ENCODE data around the gene PELI2. TPM values are rescaled to one million over a fixed set of nuclear protein-coding genes. Genes with fewer than 3 reads are reported as not detected.

The PELI2 gene
- total RNA-seq, 1 donor from 2014 or later, result 9.1 TPM

DNA sequence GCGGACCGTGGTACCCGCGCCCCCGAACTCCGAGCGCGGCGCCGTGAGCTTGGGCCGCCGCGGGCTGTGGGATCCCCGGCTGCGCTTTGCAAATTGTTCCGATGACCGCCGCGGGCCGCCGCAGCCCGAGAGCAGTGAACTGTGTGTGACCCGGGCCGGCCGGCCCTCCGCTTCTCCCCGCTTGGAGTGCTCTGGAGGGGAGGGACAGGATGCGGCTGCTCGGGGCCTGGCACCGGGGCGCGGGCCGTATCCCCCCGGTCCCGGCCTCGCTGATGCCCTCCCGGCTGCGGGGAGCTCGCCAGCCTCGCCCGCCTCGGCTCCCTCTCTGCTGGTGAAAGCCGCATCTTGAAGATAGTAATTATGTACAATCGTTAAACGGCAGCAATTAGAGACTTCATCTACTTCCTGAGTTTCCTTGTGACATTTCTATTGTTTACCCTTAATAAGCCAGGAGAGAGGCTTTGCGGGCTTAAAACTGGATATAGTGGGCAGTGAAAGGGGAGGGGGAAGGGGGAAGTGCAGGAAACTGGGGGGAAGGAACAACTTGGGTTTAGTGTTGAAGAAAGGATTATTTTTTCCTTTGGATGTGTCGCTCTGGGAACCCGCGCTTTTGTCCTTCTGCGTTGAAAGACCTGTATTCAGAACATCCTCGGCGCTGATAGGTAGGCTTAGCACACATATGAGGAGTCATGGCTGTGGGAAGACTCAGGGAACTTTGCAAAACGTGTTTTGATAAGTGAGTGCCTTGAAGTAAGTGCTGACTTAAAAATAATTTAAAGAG, 1.2 kb downstream of the PELI2 start:
- DNase-seq (ENCODE audit: low spot score), result peak; percentile 62

DNA sequence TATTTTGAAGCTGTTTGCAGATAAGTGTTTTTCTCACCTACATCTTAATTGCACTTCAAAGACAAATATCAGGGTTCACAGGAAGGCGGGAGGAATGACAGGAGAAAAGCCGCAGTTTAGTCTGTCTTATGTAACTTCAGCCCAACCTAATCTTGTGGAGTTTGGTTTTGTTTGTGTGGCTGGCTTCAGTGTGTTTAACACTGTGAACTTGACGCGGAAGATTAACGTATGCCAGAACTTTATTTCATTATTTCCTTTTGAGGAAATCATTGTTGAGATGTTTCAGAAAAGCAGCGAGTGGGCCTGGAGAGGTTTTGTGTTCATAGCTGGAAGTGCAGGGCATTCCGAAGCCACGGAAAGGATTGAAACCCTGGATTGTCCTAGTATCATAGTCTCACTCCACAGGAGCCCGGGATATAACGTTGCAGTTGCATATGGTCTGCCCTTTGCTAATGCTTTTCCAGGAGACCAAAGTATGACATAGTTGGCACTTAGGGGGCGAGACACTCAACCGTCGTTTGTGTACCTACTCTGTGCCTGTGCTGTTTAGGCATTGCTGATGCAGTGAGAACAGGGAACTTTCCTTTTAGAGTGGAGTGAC, 2.0 kb downstream of the PELI2 start:
- peak; percentile 64 for DNase-seq (ENCODE audit: low spot score)

DNA sequence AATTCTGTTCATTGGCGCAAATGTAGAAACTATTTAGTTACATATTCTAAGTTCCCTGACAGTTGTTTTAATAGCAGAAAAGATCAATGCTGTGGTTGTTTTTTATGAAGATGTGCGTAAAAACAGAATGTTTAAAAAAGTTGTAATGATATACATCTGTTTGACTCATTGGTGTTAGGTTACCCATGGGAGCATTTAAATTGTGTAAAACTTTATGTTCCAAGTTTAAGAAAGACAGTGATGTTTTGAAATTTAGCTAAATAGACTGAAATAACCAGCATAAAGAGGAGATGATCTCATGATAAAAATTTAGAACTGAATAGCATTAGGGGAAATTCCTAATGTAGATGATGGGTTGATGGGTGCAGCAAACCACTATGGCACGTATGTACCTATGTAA, 3.6 kb downstream of the PELI2 start:
- DNase-seq (ENCODE audit: low spot score), result no peak

DNA sequence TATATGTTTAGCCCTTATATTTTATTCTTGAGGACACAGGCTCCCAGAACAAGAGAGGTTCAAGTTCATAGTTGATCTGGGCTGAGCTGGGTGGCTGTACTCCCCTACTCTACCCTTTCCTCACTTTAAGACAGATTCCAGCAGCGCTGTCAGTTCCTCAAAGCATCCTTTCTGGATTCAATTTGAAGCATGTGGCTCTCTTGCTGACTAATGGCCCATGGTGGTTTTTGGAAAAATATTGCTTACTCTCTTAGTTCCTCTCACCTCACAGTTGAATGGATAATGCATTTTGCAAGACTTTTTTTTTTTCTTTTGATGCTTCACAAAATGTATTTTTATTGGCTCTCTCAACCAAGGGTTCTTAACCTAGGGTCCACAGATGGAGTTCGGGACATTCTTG, 4.1 kb downstream of the PELI2 start:
- no peak for DNase-seq (ENCODE audit: low spot score)

DNA sequence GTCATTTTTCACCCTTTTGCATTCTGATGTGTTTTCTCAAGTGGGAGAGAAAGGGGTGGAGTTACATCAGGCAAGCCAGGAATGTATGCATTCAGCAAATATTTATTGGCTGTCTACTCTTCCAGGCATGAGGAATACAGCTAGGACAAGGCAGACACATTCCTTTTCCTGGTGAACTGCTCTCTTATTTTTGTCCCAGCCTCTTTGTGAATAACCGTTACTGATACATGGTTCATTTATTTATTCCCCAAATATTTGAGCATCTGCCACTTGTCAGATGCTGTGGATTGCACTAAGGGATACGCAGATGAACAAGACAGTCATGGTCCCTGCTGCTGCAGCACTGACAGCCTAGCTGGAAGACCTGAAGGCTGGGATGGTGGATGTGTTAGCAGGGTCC, 6.1 kb downstream of the PELI2 start:
- DNase-seq (ENCODE audit: low spot score), result no peak

DNA sequence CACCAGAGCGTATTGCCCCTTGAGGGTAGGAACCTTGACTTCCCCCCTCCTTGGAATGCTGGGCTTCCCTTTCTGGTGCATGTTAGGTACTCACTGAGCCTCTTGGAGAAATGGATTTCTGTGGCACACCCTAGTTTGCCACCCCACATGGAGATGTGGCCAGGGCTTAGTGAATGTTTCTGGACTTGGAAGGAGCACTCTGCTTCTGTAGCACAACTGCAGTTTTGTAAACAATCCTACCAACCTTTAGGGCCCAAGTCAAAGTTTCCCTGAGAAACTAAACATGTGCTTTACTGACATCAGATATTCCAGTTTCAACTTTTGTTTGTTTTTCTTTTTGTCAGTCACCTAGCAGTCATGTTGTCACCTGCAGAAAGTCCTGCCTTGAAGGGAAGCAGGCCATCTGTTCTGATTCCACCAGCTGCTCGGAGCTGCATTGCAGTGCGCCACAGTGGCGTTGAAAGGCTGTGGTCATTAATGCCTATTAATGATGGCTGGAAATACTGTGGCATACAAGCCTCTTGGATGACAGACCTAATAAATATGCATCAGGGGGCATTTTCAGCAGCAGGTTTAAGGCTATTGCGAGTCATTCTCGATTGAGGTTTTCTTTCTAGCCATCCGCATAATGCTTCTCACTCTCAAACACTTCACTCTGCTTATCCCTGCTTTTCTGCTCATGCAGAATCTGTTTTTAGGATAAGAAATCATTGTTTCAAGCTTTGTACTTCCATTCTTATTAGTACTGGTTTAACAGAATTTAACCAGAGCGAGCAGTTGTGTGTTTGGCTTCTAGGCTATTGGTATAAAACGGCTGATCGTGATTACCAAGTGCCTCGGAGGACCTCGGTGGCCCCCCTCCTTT, 7.8 kb downstream of the PELI2 start:
- no peak for DNase-seq (ENCODE audit: low spot score)

DNA sequence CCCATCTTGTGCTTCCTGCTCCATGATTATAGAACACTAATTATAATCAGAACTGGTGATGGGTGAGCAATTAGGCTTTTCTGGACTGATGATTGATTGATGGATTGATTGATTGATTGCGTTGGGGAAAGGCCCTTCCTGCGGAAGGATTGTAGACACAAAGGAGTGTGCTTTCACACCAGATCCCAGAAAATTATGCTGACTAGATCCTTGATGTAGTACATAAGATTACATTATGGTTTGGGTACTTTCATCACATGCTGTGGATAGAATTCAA, 8.4 kb downstream of the PELI2 start:
- DNase-seq (ENCODE audit: low spot score), result no peak

DNA sequence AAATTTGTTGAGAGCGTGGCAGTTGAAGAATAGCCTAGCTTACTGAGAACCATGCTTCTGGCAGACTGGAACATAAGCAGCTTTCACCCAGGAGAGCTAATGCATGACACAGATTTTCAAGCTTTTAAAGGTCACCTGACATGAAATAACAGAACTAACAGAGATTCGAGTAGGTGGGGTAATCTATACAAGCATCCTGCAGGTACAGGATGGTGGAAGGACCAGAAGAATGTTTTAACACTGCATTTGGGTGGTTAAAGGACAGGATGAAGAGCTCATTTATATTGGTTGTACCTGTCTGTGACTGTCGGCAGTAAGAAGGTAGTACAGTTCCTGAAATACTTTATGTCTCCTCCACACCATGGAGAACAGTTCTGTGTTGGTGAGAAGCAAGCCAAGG, 8.9 kb downstream of the PELI2 start:
- no peak for DNase-seq (ENCODE audit: low spot score)

DNA sequence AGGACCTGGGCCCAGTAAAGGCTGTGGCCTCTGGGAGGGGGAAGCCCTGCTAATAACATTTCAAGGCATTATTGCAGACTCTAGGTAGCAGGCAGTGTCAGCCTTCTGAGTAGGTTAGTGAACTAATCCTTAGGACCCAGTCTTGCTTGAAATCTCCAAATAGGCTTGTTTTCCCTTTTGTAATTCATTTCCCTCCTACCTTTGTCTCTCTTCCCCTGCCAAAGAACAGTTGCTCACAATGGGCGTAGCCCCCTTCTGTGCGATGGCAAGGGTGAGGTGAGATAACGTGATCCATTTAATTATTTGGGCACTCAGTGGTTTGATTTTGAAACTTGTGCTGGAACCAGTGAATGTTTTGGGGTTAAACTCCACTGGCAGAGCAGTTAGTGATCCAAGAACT, 10.9 kb downstream of the PELI2 start:
- DNase-seq (ENCODE audit: low spot score), result no peak

DNA sequence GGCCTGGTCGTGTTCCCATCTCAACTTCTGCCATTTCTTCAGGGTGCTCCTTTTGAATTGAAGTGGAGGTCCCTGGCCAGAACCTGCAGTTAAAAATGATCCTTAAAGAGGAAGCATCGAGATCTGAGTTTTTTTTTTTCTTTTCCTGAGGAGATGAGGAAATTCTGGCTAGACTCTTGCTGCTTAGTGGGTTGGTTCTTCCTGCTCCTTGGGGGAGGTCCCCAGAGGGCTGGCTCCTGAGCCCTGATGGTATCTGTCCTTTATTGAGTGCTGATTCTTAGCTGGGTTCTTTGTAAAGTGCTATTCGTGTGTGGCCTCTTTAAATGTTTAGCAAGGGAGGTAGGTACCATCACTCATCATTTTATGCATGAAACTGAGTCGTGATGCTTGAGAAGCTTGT, 11.7 kb downstream of the PELI2 start:
- DNase-seq (ENCODE audit: low spot score), result no peak

DNA sequence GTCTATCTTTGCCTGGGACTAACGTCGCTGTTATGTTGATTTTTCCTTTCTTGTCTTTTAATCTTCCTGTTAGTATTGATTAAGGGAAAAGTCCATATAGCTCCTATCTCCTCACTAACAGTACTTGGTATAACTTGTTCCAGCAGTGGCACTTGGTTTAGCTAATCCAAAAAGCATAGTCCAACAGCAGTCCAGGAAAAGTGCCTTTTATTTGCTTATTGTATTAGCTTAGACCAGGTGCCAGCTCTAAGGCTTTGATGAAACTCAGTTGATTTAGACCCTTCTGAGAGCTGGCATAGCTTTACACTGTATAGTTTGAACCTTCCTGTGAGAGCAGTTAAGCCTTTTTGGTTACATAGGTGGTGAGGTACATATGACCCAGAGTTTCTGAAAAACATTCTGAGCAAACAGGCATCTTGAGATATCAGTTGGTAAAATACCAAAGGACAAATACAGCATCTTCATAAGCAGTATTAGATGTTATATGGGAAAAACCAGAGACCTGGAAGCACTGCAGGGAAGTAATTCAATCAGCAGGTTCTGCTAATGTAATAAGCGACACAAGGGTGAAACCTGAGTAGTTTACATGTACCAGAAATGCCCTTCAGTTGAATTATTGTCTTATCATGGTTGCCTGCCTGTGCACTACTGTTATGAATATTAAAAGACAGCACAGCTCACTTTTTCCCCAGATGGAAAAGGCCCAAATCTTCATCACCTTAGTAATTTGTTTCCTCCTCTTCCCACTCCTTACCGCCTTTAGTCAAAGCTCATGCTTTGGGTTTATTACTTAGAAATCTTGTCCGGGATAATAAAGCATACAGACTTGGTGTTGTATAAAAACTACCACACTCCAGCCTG, 13.0 kb downstream of the PELI2 start:
- no peak for DNase-seq (ENCODE audit: low spot score)

DNA sequence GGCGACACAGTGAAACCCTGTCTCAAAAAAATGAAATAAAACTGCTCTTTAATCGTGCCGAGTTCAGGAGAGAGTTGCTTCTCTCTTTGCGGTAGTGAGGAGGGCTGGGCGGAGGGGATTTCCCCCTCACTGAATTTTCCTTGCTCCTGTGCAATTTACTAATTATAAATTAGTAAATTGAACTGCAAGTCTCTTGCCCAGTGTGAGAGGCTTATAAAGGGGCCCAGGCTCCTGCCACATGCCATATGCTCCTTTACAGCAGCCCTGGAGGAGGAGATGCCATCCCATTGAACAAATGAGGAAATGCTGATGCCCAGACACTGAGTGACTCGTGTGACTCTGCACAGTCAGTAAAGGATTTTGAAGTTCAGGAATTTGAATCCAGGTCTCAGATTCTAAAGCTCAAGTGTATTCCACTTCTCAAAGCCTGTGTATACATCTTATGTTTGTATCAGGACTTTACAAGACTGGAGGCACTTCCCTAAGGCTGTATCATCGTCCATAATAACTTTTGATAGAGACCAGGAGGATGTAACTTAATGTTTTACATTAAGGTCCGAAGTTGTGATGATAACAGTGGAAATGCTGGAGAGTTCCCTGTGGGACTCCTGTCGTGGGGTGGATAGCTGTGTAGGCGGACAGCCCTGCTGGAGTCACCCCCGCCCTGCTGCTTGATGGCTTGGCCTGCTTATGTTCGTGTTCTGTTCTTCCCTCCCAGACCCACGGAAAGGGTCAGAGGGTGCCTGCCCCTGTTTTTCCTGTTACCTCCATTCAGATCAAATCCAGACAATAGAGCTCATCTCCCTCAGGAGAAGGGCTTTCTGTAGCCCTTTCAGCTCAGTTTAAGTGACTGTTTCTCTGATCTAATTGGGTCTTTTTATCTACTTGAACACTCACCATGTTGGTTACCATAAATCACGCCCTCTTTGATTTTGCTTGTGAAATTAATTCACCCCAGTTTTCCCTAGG, 13.9 kb downstream of the PELI2 start:
- DNase-seq (ENCODE audit: low spot score), result no peak

DNA sequence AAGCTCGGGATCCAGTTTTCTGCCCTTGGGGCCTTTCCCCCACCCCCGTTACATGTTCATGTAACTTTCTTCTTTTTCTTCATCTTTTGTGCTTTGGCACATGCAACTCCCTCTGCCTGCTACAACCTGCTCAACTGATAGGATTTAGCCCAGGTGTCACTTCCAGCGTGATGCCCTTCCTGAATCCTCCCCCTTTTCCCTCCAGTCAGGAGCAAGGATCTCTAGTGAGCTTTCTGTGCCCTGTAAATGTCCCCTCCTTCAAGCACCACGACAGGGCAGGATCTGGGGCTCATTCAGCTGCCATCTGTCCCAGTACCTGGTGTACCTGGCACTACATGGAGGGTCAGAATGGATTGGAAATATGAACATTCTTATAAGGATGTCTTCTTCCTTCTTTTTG, 15.3 kb downstream of the PELI2 start:
- no peak for DNase-seq (ENCODE audit: low spot score)

DNA sequence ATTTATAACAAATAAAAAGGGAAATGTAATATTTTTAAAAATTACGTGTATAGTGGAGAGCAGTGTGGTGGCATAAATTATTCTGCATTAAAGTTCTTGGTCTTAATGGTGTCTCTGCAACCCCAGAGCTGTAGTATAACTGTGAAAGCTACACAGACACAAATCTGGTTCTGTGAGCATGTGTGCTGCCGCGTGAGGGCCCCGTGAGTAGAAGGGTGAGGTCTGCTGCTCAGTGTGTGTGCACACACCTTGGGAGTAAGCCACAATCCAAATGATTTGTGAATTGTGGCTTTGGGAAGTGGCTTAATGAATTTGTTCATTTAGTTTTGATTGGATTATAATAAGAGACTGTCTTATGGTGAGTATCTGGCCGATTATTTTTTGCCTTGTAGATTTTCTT, 16.8 kb downstream of the PELI2 start:
- DNase-seq (ENCODE audit: low spot score), result no peak

DNA sequence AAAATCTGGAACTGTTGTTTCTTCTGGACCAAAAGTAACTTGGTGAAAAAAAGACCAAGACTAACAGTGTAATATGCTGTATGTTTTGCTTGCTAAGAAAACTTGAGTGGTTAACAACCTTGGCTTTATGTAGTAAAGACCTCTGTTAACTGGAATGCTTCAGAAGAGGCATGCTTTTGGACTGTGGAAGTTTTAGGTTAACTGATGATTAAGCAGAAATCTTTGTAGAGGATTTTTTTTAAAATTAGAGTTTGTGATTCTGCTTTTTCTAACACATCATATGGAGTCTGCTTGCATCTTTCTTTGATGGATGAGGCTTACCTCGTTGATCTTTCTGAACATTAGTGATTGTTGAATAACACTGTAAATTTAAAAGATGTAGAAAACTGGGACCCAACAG, 17.5 kb downstream of the PELI2 start:
- no peak for DNase-seq (ENCODE audit: low spot score)

DNA sequence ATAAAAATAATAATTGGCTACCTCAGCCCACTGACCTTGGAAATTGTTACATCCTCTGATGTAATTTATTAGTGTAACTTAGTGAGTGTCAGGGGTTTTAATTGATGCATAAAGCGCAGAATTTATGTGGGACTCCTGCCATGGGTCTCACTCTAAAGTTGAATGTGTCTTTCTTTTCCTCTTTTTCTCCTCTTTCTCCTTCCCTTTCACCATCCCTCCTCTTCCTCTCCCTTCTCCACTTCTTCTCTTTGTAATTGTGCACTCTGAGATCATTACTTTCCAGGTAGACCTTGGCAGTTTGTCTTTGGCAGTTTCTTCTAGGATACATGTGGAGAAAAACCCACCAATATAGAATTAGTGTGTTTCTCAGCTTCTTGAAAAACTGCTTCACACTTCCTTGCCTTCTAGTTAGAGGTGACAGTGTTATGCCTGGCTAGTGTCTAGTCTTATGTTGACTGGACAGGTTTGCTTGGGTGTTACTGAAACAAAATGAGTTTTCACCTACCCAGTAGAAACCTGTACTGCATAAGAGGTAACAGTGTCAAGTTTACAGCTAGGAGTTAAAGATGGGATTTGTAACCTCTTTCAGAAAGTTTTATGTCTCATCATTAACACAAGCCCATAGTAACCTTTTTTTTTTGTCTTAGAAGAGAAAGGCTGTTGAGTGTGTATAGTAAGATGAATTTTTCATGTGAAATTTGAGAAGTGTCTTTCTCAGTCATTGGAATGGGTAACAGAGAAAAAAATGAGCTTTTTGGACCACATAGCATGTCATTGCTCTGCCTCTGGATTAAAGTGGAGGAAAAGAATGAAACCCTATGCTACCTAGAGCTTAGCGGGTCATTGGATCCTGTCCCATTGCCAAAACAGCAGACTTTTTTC, 18.6 kb downstream of the PELI2 start:
- DNase-seq (ENCODE audit: low spot score), result no peak

DNA sequence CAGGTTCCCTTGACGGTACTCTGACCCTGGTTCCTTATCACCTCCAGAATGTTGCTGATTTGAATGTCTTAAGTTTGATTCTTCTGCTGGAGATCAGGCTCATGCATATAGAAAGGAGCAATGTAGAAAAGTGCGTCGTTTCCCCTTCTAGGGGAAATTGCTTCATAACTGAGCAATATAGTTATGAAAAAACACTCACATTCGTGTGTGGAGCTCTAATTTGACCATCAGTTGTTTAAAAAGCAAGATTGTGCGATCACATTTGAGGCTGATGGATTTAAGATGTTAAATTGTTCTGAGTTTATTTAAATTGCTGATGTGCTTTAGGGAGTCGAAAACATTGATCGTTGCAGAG, 19.2 kb downstream of the PELI2 start:
- DNase-seq (ENCODE audit: low spot score), result no peak

DNA sequence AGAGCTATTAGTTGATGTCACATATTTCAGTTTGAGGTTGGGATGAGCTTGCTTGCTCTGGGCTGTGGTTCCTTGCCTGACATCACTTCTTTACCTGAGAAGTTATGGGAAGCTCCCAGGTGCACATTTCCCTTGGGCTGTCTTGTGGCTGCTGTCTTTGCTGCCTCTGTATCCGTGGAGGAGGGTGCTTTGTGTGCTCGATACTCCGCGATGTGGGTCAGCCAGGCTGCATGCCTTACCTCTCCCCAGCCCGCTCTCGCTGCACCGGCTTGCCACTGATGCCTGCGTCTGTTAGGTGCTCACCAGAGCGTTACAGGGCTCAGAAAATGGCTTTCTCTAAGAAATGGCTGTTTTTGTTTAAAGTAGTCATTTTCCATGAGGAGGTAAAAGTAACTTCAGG, 19.6 kb downstream of the PELI2 start:
- DNase-seq (ENCODE audit: low spot score), result no peak

DNA sequence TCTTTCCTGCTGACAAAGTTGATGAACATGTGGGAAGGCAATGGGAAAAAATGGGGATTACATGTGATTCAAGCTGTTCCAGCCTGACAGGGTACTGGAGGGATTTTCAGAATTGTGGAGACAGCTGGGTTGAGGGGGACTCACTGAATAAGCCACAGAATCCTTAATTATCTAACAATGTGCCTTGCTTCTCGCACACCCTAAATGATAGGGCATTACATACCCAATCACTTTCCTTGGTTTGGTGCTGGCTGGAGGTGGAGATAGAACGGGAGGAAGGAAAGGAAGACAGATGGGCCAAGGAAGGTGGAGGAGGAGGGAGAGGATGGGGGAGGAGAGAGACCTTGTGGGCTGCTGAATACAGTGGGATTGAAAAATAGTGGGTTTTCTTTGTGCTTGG, 20.7 kb downstream of the PELI2 start:
- DNase-seq (ENCODE audit: low spot score), result no peak

DNA sequence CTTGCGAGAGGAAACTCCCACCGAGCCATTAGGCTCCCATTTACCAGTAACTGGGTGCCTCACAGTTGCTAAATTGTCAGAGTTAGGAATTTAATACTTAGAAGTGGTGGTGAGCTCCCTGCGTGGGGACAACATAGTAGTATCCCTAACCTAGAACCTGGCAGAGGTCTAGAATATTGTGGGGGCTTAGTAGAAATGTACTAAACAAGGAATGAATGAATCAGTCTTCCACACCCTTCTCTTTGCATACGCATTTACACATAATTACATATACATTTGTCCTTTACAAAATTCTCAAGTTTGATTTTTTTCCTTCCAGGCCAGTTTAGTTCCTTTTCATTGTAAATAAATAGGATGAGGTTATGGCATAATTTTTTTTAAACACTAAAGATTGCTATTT, 24.1 kb downstream of the PELI2 start:
- DNase-seq (ENCODE audit: low spot score), result no peak
